HFF-Myc (cell line): Measurements from ENCODE around the gene C12orf43.

Experiments
- DNase-seq: peaks from one replicate; pipeline ENCODE4 v3.0.0-alpha.2; 2011; ENCODE audit warnings: low read depth; ENCODE audit errors: extremely low read depth
- H3K4me3 ChIP-seq: replicated peaks from 2 replicates; pipeline ENCODE4 v1.5.1; 2011; ENCODE audit warnings: low read depth, mild to moderate bottlenecking, control low read depth, low read length
- CTCF ChIP-seq: IDR thresholded peaks from 2 replicates; pipeline ENCODE4 v1.5.1; 2012; ENCODE audit warnings: mild to moderate bottlenecking, low read depth, low read length, control low read depth; ENCODE audit errors: missing control alignments

Gene C12orf43

GRCh38 chr12:120999191-121000120 is 16.8 kb downstream of the C12orf43 start:
- no peak for DNase-seq
- no peak for TF ChIP-seq CTCF
- no peak overlapping the region for H3K4me3 ChIP-seq

- no peak for DNase-seq
- TF ChIP-seq CTCF: no peak
- H3K4me3 ChIP-seq: no peak overlapping the region
Measured at GRCh38 chr12:120998435-120998834, 17.9 kb downstream of the C12orf43 start.

- TF ChIP-seq CTCF: no peak
- no peak overlapping the region for H3K4me3 ChIP-seq
- DNase-seq: no peak
Measured at GRCh38 chr12:120997448-120997847, 18.8 kb downstream of the C12orf43 start.

- no peak for DNase-seq
- TF ChIP-seq CTCF: no peak
- no peak overlapping the region for H3K4me3 ChIP-seq
Measured at GRCh38 chr12:120996133-120996746, 20.0 kb downstream of the C12orf43 start.

- DNase-seq: no peak
Measured at GRCh38 chr12:120994589-120995337, 21.5 kb downstream of the C12orf43 start.

More at GRCh38 chr12:120994589-120995337, 21.5 kb downstream of the C12orf43 start:
- H3K4me3 ChIP-seq: no peak overlapping the region
- no peak for TF ChIP-seq CTCF
